ENCODE measurements around the gene MBP. TPM values are rescaled to one million over a fixed set of nuclear protein-coding genes. Genes with fewer than 3 reads are reported as not detected.

Gene MBP
- total RNA-seq, 1 experiment from 2014 or later, result not detected

DNA sequence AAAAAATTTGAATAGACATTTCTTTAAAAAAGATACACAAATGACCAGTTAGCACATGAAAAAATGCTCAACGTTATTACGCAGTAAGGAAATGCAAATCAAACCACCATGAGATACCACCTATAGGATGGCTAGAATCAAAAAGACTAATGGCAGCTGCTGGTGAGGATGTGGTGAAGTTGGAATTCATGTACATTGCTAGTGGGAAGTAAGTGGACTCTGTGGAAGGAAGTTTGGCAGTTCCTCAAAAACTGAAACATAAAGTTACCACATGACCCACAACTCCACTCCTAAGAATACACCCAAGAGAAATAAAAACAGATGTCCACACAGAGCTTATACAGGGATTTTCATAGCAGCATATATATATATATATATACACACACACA, 51.2 kb downstream of the MBP start:
- ChIA-PET CTCF (no interaction called here), POLR2A (ENCODE audit: low non-redundant PET) (no interaction called here)
- no TSS peak for BruUV-seq (replicated peaks)
- no peak for DNase-seq (ENCODE audit: low spot score)
- H3K36me3 ChIP-seq (ENCODE audit: insufficient read depth, low read length, poor library complexity, severe bottlenecking), result no peaks in the 10 kb centered on the region
- intact Hi-C loops (cut with micrococcal nuclease; ENCODE audit: unreplicated experiment), result no loop called here
- H3K4me3 ChIP-seq (ENCODE audit: low read depth, low read length, poor library complexity, severe bottlenecking), result no peak overlapping the region
- TF ChIP-seq, protein P1, sequence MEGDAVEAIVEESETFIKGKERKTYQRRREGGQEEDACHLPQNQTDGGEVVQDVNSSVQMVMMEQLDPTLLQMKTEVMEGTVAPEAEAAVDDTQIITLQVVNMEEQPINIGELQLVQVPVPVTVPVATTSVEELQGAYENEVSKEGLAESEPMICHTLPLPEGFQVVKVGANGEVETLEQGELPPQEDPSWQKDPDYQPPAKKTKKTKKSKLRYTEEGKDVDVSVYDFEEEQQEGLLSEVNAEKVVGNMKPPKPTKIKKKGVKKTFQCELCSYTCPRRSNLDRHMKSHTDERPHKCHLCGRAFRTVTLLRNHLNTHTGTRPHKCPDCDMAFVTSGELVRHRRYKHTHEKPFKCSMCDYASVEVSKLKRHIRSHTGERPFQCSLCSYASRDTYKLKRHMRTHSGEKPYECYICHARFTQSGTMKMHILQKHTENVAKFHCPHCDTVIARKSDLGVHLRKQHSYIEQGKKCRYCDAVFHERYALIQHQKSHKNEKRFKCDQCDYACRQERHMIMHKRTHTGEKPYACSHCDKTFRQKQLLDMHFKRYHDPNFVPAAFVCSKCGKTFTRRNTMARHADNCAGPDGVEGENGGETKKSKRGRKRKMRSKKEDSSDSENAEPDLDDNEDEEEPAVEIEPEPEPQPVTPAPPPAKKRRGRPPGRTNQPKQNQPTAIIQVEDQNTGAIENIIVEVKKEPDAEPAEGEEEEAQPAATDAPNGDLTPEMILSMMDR (conservative IDR thresholded peaks at IDR 0.05; ENCODE audit: low read depth, low read length), result no peak
- no peak for TF ChIP-seq EZH2 (IDR thresholded peaks at IDR 0.05; ENCODE audit: borderline replicate concordance, low read depth, low read length, poor library complexity, severe bottlenecking)
- no peaks in the 10 kb centered on the region for H3K27me3 ChIP-seq (replicated peaks; ENCODE audit: insufficient read depth, low read depth, low read length, poor library complexity)
- H3K27ac ChIP-seq (ENCODE audit: low read depth, low read length, poor library complexity, severe bottlenecking), result no peak overlapping the region
- H3K9me3 ChIP-seq (ENCODE audit: low read depth, low read length, poor library complexity, severe bottlenecking), result no peaks in the 10 kb centered on the region
- no peaks in the 10 kb centered on the region for H3K4me1 ChIP-seq (ENCODE audit: insufficient read depth, low read length, poor library complexity, severe bottlenecking)

DNA sequence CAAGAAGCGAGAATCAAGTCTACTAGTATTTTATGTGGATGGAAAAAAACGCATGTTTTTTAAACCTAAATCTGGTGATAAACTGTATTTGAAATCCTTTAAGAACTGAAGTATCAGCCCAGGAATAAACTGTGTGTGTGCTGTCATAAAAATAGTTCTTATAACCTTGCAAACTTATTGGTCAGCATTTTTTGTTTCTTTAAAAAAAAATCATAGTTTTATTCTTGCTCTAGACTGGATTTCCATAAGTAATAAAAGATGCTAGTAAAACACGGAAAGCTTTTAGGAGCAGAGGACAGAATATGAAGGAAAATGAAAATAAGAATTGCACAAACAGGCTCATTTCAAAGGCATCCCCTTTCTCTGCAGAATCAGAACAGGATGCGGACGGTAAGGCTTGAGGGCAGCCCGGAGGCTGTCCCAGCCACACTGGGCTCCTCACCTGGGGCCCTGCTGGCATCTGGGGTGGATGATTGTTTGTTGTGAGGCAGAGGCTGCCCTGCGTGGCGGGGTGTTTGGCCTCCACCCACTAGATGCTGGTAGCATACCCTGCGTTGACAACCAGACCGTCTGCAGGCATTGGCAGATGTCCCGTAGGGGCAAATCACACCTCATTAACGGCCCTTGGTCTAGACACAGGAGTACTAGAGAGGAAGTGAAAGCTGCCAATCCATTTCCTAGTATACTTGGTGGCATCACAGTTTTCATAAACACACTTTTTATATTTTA, 52.5 kb downstream of the MBP start:
- CTCF ChIA-PET, result no interaction called here
- intact Hi-C loops (cut with micrococcal nuclease; ENCODE audit: unreplicated experiment), result no loop called here
- no TSS peak for BruUV-seq (replicated peaks)

DNA sequence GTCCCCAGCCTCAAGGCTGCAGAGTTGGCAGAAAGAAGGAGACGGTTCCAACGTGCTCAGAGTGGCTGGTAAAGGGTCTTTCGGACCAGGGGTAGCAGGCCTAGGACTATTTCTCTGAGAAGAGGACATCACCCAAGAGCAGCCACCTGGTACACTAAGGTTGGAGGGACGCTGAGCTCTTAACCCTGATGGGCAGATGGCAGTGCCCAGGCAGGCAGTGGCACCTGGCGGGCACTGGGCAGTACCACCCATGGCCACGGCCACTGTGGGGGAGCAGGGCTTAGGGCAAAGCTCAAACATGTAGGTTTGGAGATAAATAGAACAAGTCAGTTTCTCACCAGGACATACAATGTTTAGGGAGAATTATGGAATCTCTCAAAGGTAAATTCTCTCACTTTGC, 53.5 kb downstream of the MBP start:
- ChIA-PET POLR2A (ENCODE audit: low non-redundant PET) (interaction anchor here (0.7 kb wide), 1 partner anchor 436 kb away, joined by 3 read pairs; no protein-coding TSS in a partner anchor), CTCF (no interaction called here)
- Histone ChIP-seq H3K4me3 (ENCODE audit: low read depth, low read length, poor library complexity, severe bottlenecking) (no peak overlapping the region), H3K27ac (ENCODE audit: low read depth, low read length, poor library complexity, severe bottlenecking) (no peak overlapping the region), H3K4me1 (ENCODE audit: insufficient read depth, low read length, poor library complexity, severe bottlenecking) (no peaks in the 10 kb centered on the region), H3K27me3 (replicated peaks; ENCODE audit: insufficient read depth, low read depth, low read length, poor library complexity) (no peaks in the 10 kb centered on the region), H3K9me3 (ENCODE audit: low read depth, low read length, poor library complexity, severe bottlenecking) (no peaks in the 10 kb centered on the region), H3K36me3 (ENCODE audit: insufficient read depth, low read length, poor library complexity, severe bottlenecking) (no peaks in the 10 kb centered on the region)
- intact Hi-C loops (cut with micrococcal nuclease; ENCODE audit: unreplicated experiment), result no loop called here
- no TSS peak for BruUV-seq (replicated peaks)
- DNase-seq (ENCODE audit: low spot score), result no peak
- TF ChIP-seq, protein P1 (conservative IDR thresholded peaks at IDR 0.05; ENCODE audit: low read depth, low read length), result no peak
- no peak for TF ChIP-seq EZH2 (IDR thresholded peaks at IDR 0.05; ENCODE audit: borderline replicate concordance, low read depth, low read length, poor library complexity, severe bottlenecking)

More for the DNA sequence above, 52.5 kb downstream of the MBP start:
- H3K36me3 ChIP-seq (ENCODE audit: insufficient read depth, low read length, poor library complexity, severe bottlenecking), result no peaks in the 10 kb centered on the region
- POLR2A ChIA-PET (ENCODE audit: low non-redundant PET), result no interaction called here
- DNase-seq (ENCODE audit: low spot score), result no peak
- no peaks in the 10 kb centered on the region for H3K9me3 ChIP-seq (ENCODE audit: low read depth, low read length, poor library complexity, severe bottlenecking)
- H3K4me3 ChIP-seq (ENCODE audit: low read depth, low read length, poor library complexity, severe bottlenecking), result no peak overlapping the region
- no peaks in the 10 kb centered on the region for H3K27me3 ChIP-seq (replicated peaks; ENCODE audit: insufficient read depth, low read depth, low read length, poor library complexity)
- H3K27ac ChIP-seq (ENCODE audit: low read depth, low read length, poor library complexity, severe bottlenecking), result no peak overlapping the region
- H3K4me1 ChIP-seq (ENCODE audit: insufficient read depth, low read length, poor library complexity, severe bottlenecking), result no peaks in the 10 kb centered on the region
- TF ChIP-seq, protein P1 (conservative IDR thresholded peaks at IDR 0.05; ENCODE audit: low read depth, low read length), result no peak
- TF ChIP-seq EZH2 (IDR thresholded peaks at IDR 0.05; ENCODE audit: borderline replicate concordance, low read depth, low read length, poor library complexity, severe bottlenecking), result no peak
